ENCODE measurements around the gene PAQR5.

The PAQR5 gene

DNA sequence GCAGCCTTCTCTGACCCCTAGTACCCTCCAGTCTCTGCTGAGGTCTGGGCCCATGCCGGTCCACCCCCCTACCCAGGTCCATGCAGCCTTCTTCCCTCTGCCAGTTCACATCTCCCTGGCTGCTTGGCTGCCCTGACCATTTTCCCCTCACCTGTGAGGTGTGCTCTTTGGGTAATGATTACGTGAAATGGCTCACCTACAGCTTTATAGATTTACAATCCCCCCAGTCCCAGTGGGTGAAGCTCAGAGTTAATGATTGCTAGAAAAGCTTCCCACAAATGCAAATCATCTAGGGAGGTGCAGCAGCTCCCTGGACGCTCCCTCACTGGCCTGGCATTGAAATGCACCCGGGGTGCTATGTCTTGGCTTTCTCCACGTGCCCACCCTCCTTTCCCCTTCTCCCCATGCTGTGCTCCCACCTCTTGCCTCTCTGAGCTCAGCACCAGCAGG is 18.7 kb downstream of the PAQR5 start:
- DNase-seq (no peak), ATAC-seq (ENCODE audit: insufficient read depth, low read depth) (no peak)
- H3K9me3 ChIP-seq (ENCODE audit: insufficient read depth, low read length, severe bottlenecking) = no peaks in the 10 kb centered on the region
- no peak for TF ChIP-seq EZH2 (IDR thresholded peaks at IDR 0.05; ENCODE audit: borderline replicate concordance, low read depth, low read length, severe bottlenecking)
- TF ChIP-seq, protein P1, sequence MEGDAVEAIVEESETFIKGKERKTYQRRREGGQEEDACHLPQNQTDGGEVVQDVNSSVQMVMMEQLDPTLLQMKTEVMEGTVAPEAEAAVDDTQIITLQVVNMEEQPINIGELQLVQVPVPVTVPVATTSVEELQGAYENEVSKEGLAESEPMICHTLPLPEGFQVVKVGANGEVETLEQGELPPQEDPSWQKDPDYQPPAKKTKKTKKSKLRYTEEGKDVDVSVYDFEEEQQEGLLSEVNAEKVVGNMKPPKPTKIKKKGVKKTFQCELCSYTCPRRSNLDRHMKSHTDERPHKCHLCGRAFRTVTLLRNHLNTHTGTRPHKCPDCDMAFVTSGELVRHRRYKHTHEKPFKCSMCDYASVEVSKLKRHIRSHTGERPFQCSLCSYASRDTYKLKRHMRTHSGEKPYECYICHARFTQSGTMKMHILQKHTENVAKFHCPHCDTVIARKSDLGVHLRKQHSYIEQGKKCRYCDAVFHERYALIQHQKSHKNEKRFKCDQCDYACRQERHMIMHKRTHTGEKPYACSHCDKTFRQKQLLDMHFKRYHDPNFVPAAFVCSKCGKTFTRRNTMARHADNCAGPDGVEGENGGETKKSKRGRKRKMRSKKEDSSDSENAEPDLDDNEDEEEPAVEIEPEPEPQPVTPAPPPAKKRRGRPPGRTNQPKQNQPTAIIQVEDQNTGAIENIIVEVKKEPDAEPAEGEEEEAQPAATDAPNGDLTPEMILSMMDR (IDR thresholded peaks at IDR 0.05; ENCODE audit: borderline replicate concordance, extremely low read depth, low read length, poor library complexity, severe bottlenecking) = no peak
- no peak overlapping the region for H3K4me3 ChIP-seq (ENCODE audit: low read depth in 1 of 2, low read length in 2 of 2)
- no peaks in the 10 kb centered on the region for H3K36me3 ChIP-seq (ENCODE audit: insufficient read depth, low read length)
- no peak overlapping the region for H3K4me2 ChIP-seq (ENCODE audit: insufficient read depth, low read length)
- no peaks in the 10 kb centered on the region for H3K4me1 ChIP-seq (ENCODE audit: insufficient read depth, low read length)
- no peaks in the 10 kb centered on the region for H4K20me1 ChIP-seq (ENCODE audit: insufficient read depth, low read length)
- no peak overlapping the region for H2AFZ ChIP-seq (ENCODE audit: low read depth, low read length)
- H3K27ac ChIP-seq (ENCODE audit: low read length) = no peak overlapping the region
- H3K9ac ChIP-seq (ENCODE audit: low read depth, low read length) = no peak overlapping the region
- H3K79me2 ChIP-seq (ENCODE audit: insufficient read depth, low read length) = no peaks in the 10 kb centered on the region
- peaks cover 5% of the 10 kb centered on the region for H3K27me3 ChIP-seq (ENCODE audit: insufficient read depth, low read length, poor library complexity)

DNA sequence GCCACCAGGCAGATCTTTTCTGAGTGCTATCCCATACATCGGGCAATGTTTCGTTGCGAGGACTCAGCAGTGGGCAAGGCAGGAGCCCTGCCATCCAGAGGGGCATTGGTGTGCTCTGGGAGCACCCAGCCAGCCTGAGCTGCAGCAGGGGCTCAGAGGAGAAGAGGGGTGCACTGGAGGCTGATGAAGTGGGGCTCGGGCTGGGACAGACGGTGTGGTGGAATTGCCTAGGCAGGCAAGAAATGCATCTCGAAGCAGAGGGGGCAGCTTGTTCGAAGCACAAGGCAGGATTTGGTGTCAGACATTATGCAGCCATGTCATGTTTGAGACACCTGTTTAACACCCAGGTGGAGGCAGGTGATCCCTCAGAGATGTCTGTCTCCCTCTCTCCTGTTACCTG is 19.3 kb downstream of the PAQR5 start:
- DNase-seq (no peak), ATAC-seq (ENCODE audit: insufficient read depth, low read depth) (no peak)
- Histone ChIP-seq H3K4me2 (ENCODE audit: insufficient read depth, low read length) (no peak overlapping the region), H3K9me3 (ENCODE audit: insufficient read depth, low read length, severe bottlenecking) (no peaks in the 10 kb centered on the region), H3K9ac (ENCODE audit: low read depth, low read length) (no peak overlapping the region), H3K27me3 (ENCODE audit: insufficient read depth, low read length, poor library complexity) (peaks cover 5% of the 10 kb centered on the region), H2AFZ (ENCODE audit: low read depth, low read length) (no peak overlapping the region), H3K36me3 (ENCODE audit: insufficient read depth, low read length) (no peaks in the 10 kb centered on the region), H3K4me1 (ENCODE audit: insufficient read depth, low read length) (no peaks in the 10 kb centered on the region), H3K4me3 (ENCODE audit: low read depth in 1 of 2, low read length in 2 of 2) (no peak overlapping the region), H3K27ac (ENCODE audit: low read length) (no peak overlapping the region), H4K20me1 (ENCODE audit: insufficient read depth, low read length) (no peaks in the 10 kb centered on the region), H3K79me2 (ENCODE audit: insufficient read depth, low read length) (no peaks in the 10 kb centered on the region)
- TF ChIP-seq EZH2 (IDR thresholded peaks at IDR 0.05; ENCODE audit: borderline replicate concordance, low read depth, low read length, severe bottlenecking) = no peak
- TF ChIP-seq, protein P1 (IDR thresholded peaks at IDR 0.05; ENCODE audit: borderline replicate concordance, extremely low read depth, low read length, poor library complexity, severe bottlenecking) = no peak

DNA sequence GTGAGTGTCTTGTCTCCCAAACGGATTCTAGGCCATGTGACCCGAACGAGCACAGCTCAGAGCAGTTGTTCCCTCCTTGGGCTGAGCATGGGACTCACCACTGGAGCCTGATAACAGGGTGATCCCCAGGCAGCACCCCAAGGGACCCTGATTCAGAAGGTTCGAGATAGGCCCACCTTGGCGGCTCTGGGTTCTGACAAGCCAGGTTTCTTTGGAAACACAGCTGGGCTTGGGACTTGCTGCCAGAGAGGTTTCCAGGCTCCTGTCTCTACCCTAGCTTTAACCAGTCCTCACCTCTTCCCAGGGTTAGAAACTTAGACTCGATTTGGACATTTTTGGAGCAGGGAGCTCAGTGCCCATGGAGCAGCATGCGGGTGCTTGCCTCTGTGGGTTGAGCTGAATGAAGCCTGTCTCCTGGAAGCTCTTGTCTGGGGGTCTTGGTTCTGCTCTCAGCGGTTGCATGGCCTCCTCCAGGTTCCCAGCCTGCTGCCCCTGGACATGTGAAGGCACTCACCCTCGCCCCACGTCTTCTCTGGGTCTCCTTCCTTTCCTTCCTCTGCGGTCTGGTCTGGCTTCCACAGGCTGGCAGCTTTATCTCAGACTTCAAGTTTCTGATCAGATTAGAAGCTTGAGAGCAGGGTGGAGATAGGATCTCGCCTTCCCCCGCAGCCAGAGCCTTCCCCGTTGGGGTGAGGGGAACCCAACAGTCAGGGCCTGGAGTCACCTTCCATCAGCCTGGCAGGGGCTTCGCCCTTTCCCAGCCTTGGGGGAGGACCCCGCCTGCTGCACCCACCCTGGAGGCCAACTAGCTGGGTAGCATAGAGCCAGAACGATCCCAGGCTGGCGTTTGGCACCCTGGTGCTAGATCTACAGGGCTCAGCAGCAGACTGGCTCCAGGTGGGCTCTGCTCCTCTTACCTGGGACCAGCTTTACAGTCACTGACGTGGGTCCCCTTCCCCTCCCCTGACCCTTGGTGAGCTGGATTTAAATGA is 21.0 kb downstream of the PAQR5 start:
- H3K27ac ChIP-seq (ENCODE audit: low read length) = no peak overlapping the region
- no peak overlapping the region for H3K4me2 ChIP-seq (ENCODE audit: insufficient read depth, low read length)
- H3K4me3 ChIP-seq (ENCODE audit: low read depth in 1 of 2, low read length in 2 of 2) = no peak overlapping the region
- TF ChIP-seq, protein P1 (IDR thresholded peaks at IDR 0.05; ENCODE audit: borderline replicate concordance, extremely low read depth, low read length, poor library complexity, severe bottlenecking) = no peak
- TF ChIP-seq EZH2 (IDR thresholded peaks at IDR 0.05; ENCODE audit: borderline replicate concordance, low read depth, low read length, severe bottlenecking) = no peak
- H3K9me3 ChIP-seq (ENCODE audit: insufficient read depth, low read length, severe bottlenecking) = no peaks in the 10 kb centered on the region
- no peaks in the 10 kb centered on the region for H4K20me1 ChIP-seq (ENCODE audit: insufficient read depth, low read length)
- no peaks in the 10 kb centered on the region for H3K79me2 ChIP-seq (ENCODE audit: insufficient read depth, low read length)
- H3K9ac ChIP-seq (ENCODE audit: low read depth, low read length) = no peak overlapping the region
- DNase-seq = no peak
- no peak overlapping the region for H2AFZ ChIP-seq (ENCODE audit: low read depth, low read length)
- peaks cover 5% of the 10 kb centered on the region for H3K27me3 ChIP-seq (ENCODE audit: insufficient read depth, low read length, poor library complexity)
- H3K4me1 ChIP-seq (ENCODE audit: insufficient read depth, low read length) = no peaks in the 10 kb centered on the region
- ATAC-seq (ENCODE audit: insufficient read depth, low read depth) = no peak
- H3K36me3 ChIP-seq (ENCODE audit: insufficient read depth, low read length) = no peaks in the 10 kb centered on the region

Data from DND-41 (cell line).